Measurements from ENCODE around the gene SEZ6L. TPM values are rescaled to one million over a fixed set of nuclear protein-coding genes. Genes with fewer than 3 reads are reported as not detected.

SEZ6L gene
- total RNA-seq, 4 donors from 2014 or later, result 0.14 to 0.16 TPM; not detected in 2

DNA sequence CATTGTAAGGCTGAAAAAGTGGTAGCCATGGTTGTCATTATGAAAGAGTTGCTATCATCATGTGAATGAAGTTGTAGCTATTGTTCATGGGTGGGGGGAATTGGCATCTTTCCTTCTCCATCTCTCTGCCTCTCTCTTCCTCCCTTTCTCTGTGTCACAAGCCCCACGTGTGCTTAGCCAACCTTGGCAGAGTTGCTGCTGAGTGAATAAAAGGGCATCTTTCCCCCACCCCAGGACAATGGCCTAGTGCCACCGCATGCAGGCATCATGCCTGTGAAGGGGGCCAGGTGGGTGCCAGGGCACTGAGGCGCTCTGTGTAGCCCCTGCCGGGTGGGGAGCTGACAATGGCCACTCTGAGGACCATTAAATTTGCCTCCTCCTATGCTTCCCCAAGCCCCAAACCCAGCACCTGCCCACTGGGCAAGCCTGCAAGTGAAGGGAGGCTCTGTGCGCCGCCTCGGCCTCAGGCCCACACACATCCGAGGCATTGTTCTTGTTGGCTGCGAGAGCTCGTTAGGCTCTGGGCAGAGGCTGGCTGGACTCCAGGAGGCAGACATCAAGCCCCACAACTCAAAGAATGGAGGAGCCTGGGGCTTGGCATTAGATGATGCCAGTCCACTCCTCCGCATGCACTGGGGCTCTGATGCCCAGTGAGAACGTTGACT is 103.9 kb downstream of the SEZ6L start:
- Histone ChIP-seq H3K27ac (no peak overlapping the region), H3K4me1 (no peaks in the 10 kb centered on the region), H3K4me3 (no peak overlapping the region), H3K27me3 (peaks cover 7% of the 10 kb centered on the region), H3K36me3 (no peaks in the 10 kb centered on the region), H3K9me3 (no peaks in the 10 kb centered on the region)
- intact Hi-C loops (cut with DNase I; ENCODE audit: low total_unique reads), result no loop called here
- WGBS, 2 donors (ENCODE audit: low coverage in 1 of 2), result 81 to 100% methylated on average over 1 to 12 of the region's 12 CpGs
- in situ Hi-C loops (cut with MboI; ENCODE audit: low pct_ligation_motif_present in 1 of 4, low pct_unique_long_range_greater_than_20kb in 1 of 4, low sequenced_read_pairs in 3 of 4), result no loop called here
- TF ChIP-seq, protein P1, sequence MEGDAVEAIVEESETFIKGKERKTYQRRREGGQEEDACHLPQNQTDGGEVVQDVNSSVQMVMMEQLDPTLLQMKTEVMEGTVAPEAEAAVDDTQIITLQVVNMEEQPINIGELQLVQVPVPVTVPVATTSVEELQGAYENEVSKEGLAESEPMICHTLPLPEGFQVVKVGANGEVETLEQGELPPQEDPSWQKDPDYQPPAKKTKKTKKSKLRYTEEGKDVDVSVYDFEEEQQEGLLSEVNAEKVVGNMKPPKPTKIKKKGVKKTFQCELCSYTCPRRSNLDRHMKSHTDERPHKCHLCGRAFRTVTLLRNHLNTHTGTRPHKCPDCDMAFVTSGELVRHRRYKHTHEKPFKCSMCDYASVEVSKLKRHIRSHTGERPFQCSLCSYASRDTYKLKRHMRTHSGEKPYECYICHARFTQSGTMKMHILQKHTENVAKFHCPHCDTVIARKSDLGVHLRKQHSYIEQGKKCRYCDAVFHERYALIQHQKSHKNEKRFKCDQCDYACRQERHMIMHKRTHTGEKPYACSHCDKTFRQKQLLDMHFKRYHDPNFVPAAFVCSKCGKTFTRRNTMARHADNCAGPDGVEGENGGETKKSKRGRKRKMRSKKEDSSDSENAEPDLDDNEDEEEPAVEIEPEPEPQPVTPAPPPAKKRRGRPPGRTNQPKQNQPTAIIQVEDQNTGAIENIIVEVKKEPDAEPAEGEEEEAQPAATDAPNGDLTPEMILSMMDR (IDR thresholded peaks at IDR 0.05), result no peak
- no peak for TF ChIP-seq POLR2AphosphoS5 (IDR thresholded peaks at IDR 0.05)
- TF ChIP-seq EP300 (IDR thresholded peaks at IDR 0.05; ENCODE audit: low read depth), result no peak
- TF ChIP-seq POLR2A (IDR thresholded peaks at IDR 0.05), result no peak
- DNase-seq, result no peak

DNA sequence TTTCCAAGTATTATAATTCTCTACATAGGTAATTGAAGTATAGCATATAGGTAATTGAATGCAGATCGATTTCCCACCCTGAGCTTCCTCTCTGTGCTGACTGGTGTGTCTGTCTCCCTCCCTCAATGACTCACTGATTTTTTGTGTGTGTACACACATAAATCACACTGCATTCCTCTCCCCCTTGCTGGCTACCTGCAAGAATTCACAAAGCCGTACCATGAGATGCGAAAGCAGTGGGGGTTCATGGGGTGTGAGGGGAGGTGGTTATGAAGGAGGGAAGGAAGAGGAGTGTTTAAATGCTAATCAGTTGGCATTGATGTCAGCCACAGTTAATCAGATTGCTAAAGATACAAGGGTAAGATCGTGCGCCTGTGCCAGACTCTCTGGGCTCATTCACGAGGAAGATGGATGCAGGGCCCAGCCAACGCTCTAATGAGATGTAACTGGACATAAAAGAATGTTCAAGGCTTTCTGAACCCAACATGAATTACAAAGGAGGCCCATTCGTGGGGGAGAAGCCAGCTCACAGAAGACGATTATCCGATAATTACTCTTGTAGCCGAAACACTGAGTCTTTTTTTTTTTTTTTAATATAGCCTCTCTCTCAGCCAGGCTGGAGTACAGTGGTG is 107.4 kb downstream of the SEZ6L start:
- Histone ChIP-seq H3K9me3 (no peaks in the 10 kb centered on the region), H3K4me1 (no peaks in the 10 kb centered on the region), H3K36me3 (no peaks in the 10 kb centered on the region), H3K4me3 (no peak overlapping the region), H3K27ac (no peak overlapping the region), H3K27me3 (peaks cover 14% of the 10 kb centered on the region)
- intact Hi-C loops (cut with DNase I; ENCODE audit: low total_unique reads), result no loop called here
- DNase-seq, result no peak
- in situ Hi-C loops (cut with MboI; ENCODE audit: low pct_ligation_motif_present in 1 of 4, low pct_unique_long_range_greater_than_20kb in 1 of 4, low sequenced_read_pairs in 3 of 4), result no loop called here
- 44 to 59% methylated on average over 7 to 11 of the region's 11 CpGs for WGBS, 2 donors (ENCODE audit: low coverage in 1 of 2)
- TF ChIP-seq, protein P1 (IDR thresholded peaks at IDR 0.05), result no peak
- no peak for TF ChIP-seq POLR2A (IDR thresholded peaks at IDR 0.05)
- TF ChIP-seq EP300 (IDR thresholded peaks at IDR 0.05; ENCODE audit: low read depth), result no peak
- TF ChIP-seq POLR2AphosphoS5 (IDR thresholded peaks at IDR 0.05), result no peak

DNA sequence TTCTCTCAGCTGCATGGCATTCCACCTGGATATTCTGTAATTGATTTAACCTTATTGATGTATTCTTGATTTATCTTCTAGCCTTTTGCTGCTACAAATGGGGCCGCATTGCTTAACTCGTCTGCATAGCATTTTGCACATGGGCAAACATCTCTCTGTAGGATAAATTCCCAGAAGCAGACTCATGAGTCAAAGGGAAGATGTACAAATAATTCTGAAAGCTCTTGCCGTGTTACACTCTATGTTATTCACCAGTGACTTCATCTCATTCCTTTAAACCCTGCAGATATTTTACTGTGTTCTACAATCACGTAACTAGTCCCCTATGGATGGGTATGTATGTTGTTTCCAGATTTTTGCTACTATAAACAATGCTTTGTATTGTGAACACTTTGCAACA is 112.7 kb downstream of the SEZ6L start:
- no peak for DNase-seq
- Histone ChIP-seq H3K4me1 (no peaks in the 10 kb centered on the region), H3K36me3 (no peaks in the 10 kb centered on the region), H3K27me3 (peaks cover 11% of the 10 kb centered on the region), H3K9me3 (no peaks in the 10 kb centered on the region), H3K27ac (no peak overlapping the region), H3K4me3 (no peak overlapping the region)
- 73 to 77% methylated on average over 3 to 4 of the region's 4 CpGs for WGBS, 2 donors (ENCODE audit: low coverage in 1 of 2)
- in situ Hi-C loops (cut with MboI; ENCODE audit: low pct_ligation_motif_present in 1 of 4, low pct_unique_long_range_greater_than_20kb in 1 of 4, low sequenced_read_pairs in 3 of 4), result no loop called here
- TF ChIP-seq POLR2A (IDR thresholded peaks at IDR 0.05), result no peak
- no peak for TF ChIP-seq EP300 (IDR thresholded peaks at IDR 0.05; ENCODE audit: low read depth)
- no peak for TF ChIP-seq POLR2AphosphoS5 (IDR thresholded peaks at IDR 0.05)
- TF ChIP-seq, protein P1 (IDR thresholded peaks at IDR 0.05), result no peak
- intact Hi-C loops (cut with DNase I; ENCODE audit: low total_unique reads), result no loop called here

DNA sequence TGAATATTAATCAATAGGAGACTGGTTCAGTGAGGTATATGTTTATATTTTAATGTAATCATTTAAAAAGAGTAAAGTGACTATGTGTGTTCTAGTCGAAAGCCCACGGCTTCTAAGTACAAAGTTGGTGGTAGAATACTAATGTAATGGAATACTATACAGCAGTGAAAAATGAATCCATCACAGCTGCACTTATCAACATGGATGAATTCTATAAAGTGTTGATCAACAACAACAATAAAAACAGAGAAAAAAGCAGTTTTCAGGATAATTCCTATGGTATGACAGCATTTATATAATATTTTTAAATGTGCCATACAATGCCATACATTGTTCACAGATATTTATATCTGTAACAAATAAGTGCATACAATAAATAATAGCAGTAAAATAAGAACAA is 114.1 kb downstream of the SEZ6L start:
- Histone ChIP-seq H3K27ac (no peak overlapping the region), H3K36me3 (no peaks in the 10 kb centered on the region), H3K4me3 (no peak overlapping the region), H3K4me1 (no peaks in the 10 kb centered on the region), H3K9me3 (no peaks in the 10 kb centered on the region), H3K27me3 (peaks cover 11% of the 10 kb centered on the region)
- TF ChIP-seq, protein P1 (IDR thresholded peaks at IDR 0.05), result no peak
- TF ChIP-seq POLR2A (IDR thresholded peaks at IDR 0.05) (no peak), EP300 (IDR thresholded peaks at IDR 0.05; ENCODE audit: low read depth) (no peak), POLR2AphosphoS5 (IDR thresholded peaks at IDR 0.05) (no peak)
- DNase-seq, result no peak
- 93 to 100% methylated on average over 2 of the region's 2 CpGs for WGBS, 2 donors (ENCODE audit: low coverage in 1 of 2)
- intact Hi-C loops (cut with DNase I; ENCODE audit: low total_unique reads) (no loop called here), in situ Hi-C loops (cut with MboI; ENCODE audit: low pct_ligation_motif_present in 1 of 4, low pct_unique_long_range_greater_than_20kb in 1 of 4, low sequenced_read_pairs in 3 of 4) (no loop called here)

Data from transverse colon (tissue), 4 donors.